GM12878 (cell line): ENCODE data around the gene RGS18. TPM values are rescaled to one million over a fixed set of nuclear protein-coding genes. Genes with fewer than 3 reads are reported as not detected.

ENCODE experiments used
- ATAC-seq: fragments of 200-7000 bp; cut with Tn5 transposase; 3 replicates; pipeline ENCODE4 v1.9.1; 2020; ENCODE audit warnings: mild to moderate bottlenecking, moderate library complexity
- BruUV-seq: library from RNA; stranded (reverse); fragments of 400-500 nt; replicated peaks from 2 replicates; lab custom pipeline; 2021; lab: Mats Ljungman, UMichigan
- CTCF ChIA-PET: fragments of 300-600 bp; sonication (Branson Sonifier 250); formaldehyde crosslinking; extraction: SDS; loops from one replicate; lab custom pipeline; 2021; ENCODE audit warnings: inconsistent platforms; lab: Yijun Ruan, JAX
- POLR2A ChIA-PET: fragments of 350-600 bp; formaldehyde crosslinking; extraction: SDS; loops from one replicate; lab custom pipeline; 2021; ENCODE audit warnings: inconsistent platforms; lab: Charles Lee
- RAD21 ChIA-PET: fragments of 300-600 bp; sonication (Branson Sonifier 250); formaldehyde crosslinking; loops from one replicate; lab custom pipeline; 2023; ENCODE audit warnings: antibody characterized with exemption; ENCODE audit not compliant: unreplicated experiment; lab: Charles Lee
- SMC1A ChIA-PET: fragments of 300-600 bp; sonication (Branson Sonifier 250); formaldehyde crosslinking; loops from one replicate; lab custom pipeline; 2023; ENCODE audit not compliant: unreplicated experiment, uncharacterized antibody; lab: Charles Lee
- DNase-seq: peaks from one replicate; pipeline ENCODE4 v3.0.0-alpha.2; 2011; ENCODE audit warnings: low read depth, low spot score
- FAIRE-seq: peaks from 3 replicates; lab custom pipeline; 2011; peaks lifted over from hg19 to GRCh38; lab: Jason Lieb, UNC
- H2AFZ ChIP-seq: 2 replicates; pipeline ENCODE4 v1.6.0; 2011; ENCODE audit warnings: low read depth, low read length, control low read depth; ENCODE audit not compliant: control insufficient read depth
- H3K27ac ChIP-seq: 2 replicates; pipeline ENCODE4 v1.5.1; 2011; ENCODE audit warnings: control low read depth; ENCODE audit not compliant: control insufficient read depth, insufficient read depth
- H3K27me3 ChIP-seq, 2 experiments: replicated peaks in 1 of 2; 2 replicates each; pipeline versions ENCODE4 v1.6.0 to v1.6.1; 2011; ENCODE audit warnings: low read length in 1 of 2; ENCODE audit not compliant: control insufficient read depth in 2 of 2, insufficient read depth in 2 of 2
- H3K36me3 ChIP-seq, 2 experiments: 2 replicates each; pipeline ENCODE4 v1.5.1; 2011; ENCODE audit warnings: low read length in 1 of 2; ENCODE audit not compliant: control insufficient read depth in 2 of 2, insufficient read depth in 2 of 2
- H3K4me1 ChIP-seq: 2 replicates; pipeline ENCODE4 v1.6.1; 2011; ENCODE audit warnings: mild to moderate bottlenecking, low read length, moderate library complexity, mixed read lengths; ENCODE audit not compliant: control insufficient read depth, insufficient read depth
- H3K4me2 ChIP-seq: 2 replicates; pipeline ENCODE4 v1.6.0; 2011; ENCODE audit warnings: control low read depth; ENCODE audit not compliant: control insufficient read depth, insufficient read depth
- H3K4me3 ChIP-seq: fragments of 200-600 bp; sonication (generic); 2 replicates; pipeline ENCODE4 v1.5.1; 2016
- H3K79me2 ChIP-seq: 2 replicates; pipeline ENCODE4 v1.6.0; 2011; ENCODE audit warnings: low read length; ENCODE audit not compliant: control insufficient read depth, insufficient read depth
- H3K9ac ChIP-seq: 2 replicates; pipeline ENCODE4 v1.8.0; 2011; ENCODE audit warnings: low read length, control low read depth, mixed read lengths; ENCODE audit not compliant: control insufficient read depth, insufficient read depth
- H3K9me3 ChIP-seq: replicated peaks from 3 replicates; pipeline ENCODE4 v1.5.1; 2011; ENCODE audit warnings: mild to moderate bottlenecking, low read length; ENCODE audit not compliant: control insufficient read depth, insufficient read depth
- H4K20me1 ChIP-seq: 2 replicates; pipeline ENCODE4 v1.6.0; 2011; ENCODE audit not compliant: control insufficient read depth, insufficient read depth
- BHLHE40 ChIP-seq, 2 experiments: fragments of 450-650 bp in 1 of 2; IDR thresholded peaks; 2 replicates each; pipeline ENCODE4 v1.6.1; 2011 to 2017; ENCODE audit warnings: low read depth in 2 of 2, borderline replicate concordance in 1 of 2, improper control_type of control experiment in 1 of 2, low read length in 1 of 2, mild to moderate bottlenecking in 1 of 2
- CEBPZ ChIP-seq: fragments of 150-350 bp; IDR thresholded peaks from 2 replicates; pipeline ENCODE4 v1.6.1; 2016; ENCODE audit warnings: low read depth, low read length
- CREM ChIP-seq: IDR thresholded peaks from 2 replicates; pipeline ENCODE4 v1.6.1; 2014; ENCODE audit warnings: antibody characterized with exemption, low read depth
- CTCF ChIP-seq, 3 experiments: IDR thresholded peaks in 2 of 3; conservative IDR thresholded peaks in 1 of 3; 2 replicates each; pipeline ENCODE4 v1.5.1; 2011; ENCODE audit warnings: low read depth in 3 of 3, low read length in 3 of 3, mild to moderate bottlenecking in 3 of 3, control low read depth in 2 of 3, moderate library complexity in 2 of 3, inconsistent platforms in 1 of 3, mixed read lengths in 1 of 3; ENCODE audit not compliant: control insufficient read depth in 2 of 3, insufficient read depth in 1 of 3; ENCODE audit errors: extremely low read depth in 1 of 3
- CUX1 ChIP-seq: IDR thresholded peaks from 2 replicates; pipeline ENCODE4 v1.6.1; 2012; ENCODE audit warnings: improper control_type of control experiment, low read depth, low read length; ENCODE audit not compliant: insufficient replicate concordance
- PBX3 ChIP-seq: IDR thresholded peaks from 2 replicates; pipeline ENCODE4 v1.6.1; 2011; ENCODE audit warnings: mild to moderate bottlenecking, low read depth, low read length, moderate library complexity; ENCODE audit not compliant: insufficient replicate concordance
- RB1 ChIP-seq: fragments of 450-650 bp; formaldehyde crosslinking; IDR thresholded peaks from 2 replicates; pipeline ENCODE4 v1.6.1; 2017; ENCODE audit warnings: mild to moderate bottlenecking, borderline replicate concordance
- RFX5 ChIP-seq: IDR thresholded peaks from 2 replicates; pipeline ENCODE4 v1.6.1; 2011; ENCODE audit warnings: low read depth, low read length, improper control_type of control experiment
- RUNX3 ChIP-seq: IDR thresholded peaks from 2 replicates; pipeline ENCODE4 v1.6.1; 2012; ENCODE audit warnings: low read length, inconsistent platforms
- TAF1 ChIP-seq: IDR thresholded peaks from 2 replicates; pipeline ENCODE4 v1.6.1; 2011; ENCODE audit warnings: mild to moderate bottlenecking, low read depth, low read length, borderline replicate concordance
- YBX1 ChIP-seq: fragments of 450-650 bp; IDR thresholded peaks from 2 replicates; pipeline ENCODE4 v1.6.1; 2016; ENCODE audit warnings: antibody characterized with exemption
- WGBS: methylation state at CpG from one replicate; pipeline ENCODE4 v1.1.6; 2016; ENCODE audit warnings: low lambda C conversion rate; ENCODE audit not compliant: insufficient replicate concordance, insufficient coverage; ENCODE audit errors: missing lambda C conversion rate; 5-methylcytosine and 5-hydroxymethylcytosine counted together
- in situ Hi-C: fragments of 300-500 bp; cut with MboI; formaldehyde crosslinking; loops from 9 replicates; pipeline ENCODE4 v1.14.3; 2018; ENCODE audit warnings: mixed read lengths
- intact Hi-C: fragments of 100-400 bp; cut with micrococcal nuclease; formaldehyde crosslinking; loops from one replicate; pipeline ENCODE4 v1.14.2; 2022; ENCODE audit not compliant: unreplicated experiment
- polyA plus RNA-seq, 11 experiments: library from polyadenylated mRNA; depleted of rRNA in 4 of 11; unstranded in 6 of 11; stranded (reverse) in 5 of 11; fragments of >200 nt; fragmentation: Nextera tagmentation in 4 of 11; fragmentation: Illumina TruSeq in 1 of 11; extraction: Ambion mirVana in 4 of 11; extraction: Trizol in 1 of 11; gene quantifications; 1 replicate in 1 of 11; 2 replicates in 10 of 11; pipeline versions ENCODE4 v1.2.1 to v1.2.3, GENCODE V29; 2011 to 2016; ENCODE audit warnings: inconsistent platforms in 2 of 11, missing spikeins in 2 of 11, low read depth in 1 of 11
- total RNA-seq, 4 experiments: library from RNA; depleted of rRNA in 3 of 4; stranded (reverse); fragments of >200 nt in 3 of 4; fragmentation: Illumina TruSeq in 1 of 4; extraction: Trizol in 1 of 4; gene quantifications; 2 replicates each; pipeline versions ENCODE4 v1.2.1 to v1.2.3, GENCODE V29; 2013 to 2021

RGS18 gene
- total and polyA plus RNA-seq, 10 of the 15 experiments (the other 5 are each of a cell fraction or from before 2014, with no cell fraction given) = not detected

- in situ Hi-C loops (no loop called here), intact Hi-C loops (no loop called here)
- H3K36me3 ChIP-seq = no peaks in the 10 kb centered on the region
- H3K27me3 ChIP-seq = no peaks in the 10 kb centered on the region
- FAIRE-seq (no peak), ATAC-seq (no peak), DNase-seq (no peak)
- no peak overlapping the region for H3K27ac ChIP-seq
- ChIA-PET SMC1A (no interaction called here), CTCF (no interaction called here), RAD21 (no interaction called here), POLR2A (no interaction called here)
- WGBS = 13% methylated on average over 2 of the region's 2 CpGs
- no peaks in the 10 kb centered on the region for H3K4me1 ChIP-seq
- no peaks in the 10 kb centered on the region for H3K9me3 ChIP-seq
- H3K79me2 ChIP-seq = no peaks in the 10 kb centered on the region
- BruUV-seq = no TSS peak
- no peak overlapping the region for H3K4me3 ChIP-seq
- no peak overlapping the region for H3K9ac ChIP-seq
- no peaks in the 10 kb centered on the region for H4K20me1 ChIP-seq
- no peak overlapping the region for H3K4me2 ChIP-seq
- no peak overlapping the region for H2AFZ ChIP-seq
- TF ChIP-seq RUNX3 (no peak), BHLHE40 (IDR thresholded peaks at IDR 0.05; ENCODE audit: borderline replicate concordance in 1 of 2, low read depth in 2 of 2, low read length in 1 of 2) (no peak), YBX1 (no peak), CREM (no peak), CEBPZ (no peak), CTCF (IDR thresholded peaks at IDR 0.05 in 2 of 3, conservative IDR thresholded peaks at IDR 0.05 in 1 of 3; ENCODE audit: control insufficient read depth in 2 of 3, extremely low read depth in 1 of 3, insufficient read depth in 1 of 3, low read depth in 3 of 3, low read length in 3 of 3) (no peak), TAF1 (no peak), RB1 (no peak), CUX1 (no peak), RFX5 (no peak), PBX3 (no peak)
Observed at GRCh38 chr1:192151176-192151575, 7.1 kb upstream of the RGS18 start.
